ENCODE measurements around the gene DOCK9.
"Not testable (repeated sequence)": the region's sequence is repeated elsewhere in the genome, so short reads cannot be mapped to it uniquely, and the experiment has no call there.

The DOCK9 gene

DNA sequence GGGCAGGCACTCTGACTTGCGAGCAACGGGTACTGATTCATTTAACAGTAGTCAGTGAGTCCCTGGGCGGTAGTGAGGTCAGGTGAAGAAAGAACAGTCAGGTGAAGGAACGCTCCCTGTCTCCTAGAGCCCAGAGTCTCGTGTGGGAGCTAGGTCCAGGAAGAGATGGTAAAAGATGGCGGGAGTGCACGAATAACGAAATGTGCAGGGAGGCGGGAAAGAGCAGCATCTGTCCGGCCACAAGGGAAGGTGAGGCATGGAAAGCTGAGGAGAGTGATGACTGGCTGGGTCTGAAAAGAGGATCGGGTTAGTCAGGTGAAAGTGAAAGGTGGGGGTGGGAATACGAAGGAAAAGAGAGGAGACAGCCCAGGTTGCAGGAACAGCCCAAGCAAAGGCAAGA lies 161.5 kb downstream of the DOCK9 start:
- no peaks in the 10 kb centered on the region for H3K36me3 ChIP-seq (ENCODE audit: control insufficient read depth, insufficient read depth, low read length)
- no peaks in the 10 kb centered on the region for H3K27me3 ChIP-seq (ENCODE audit: control insufficient read depth, insufficient read depth, low read length)
- no peak overlapping the region for H3K9ac ChIP-seq
- TF ChIP-seq, protein P1, sequence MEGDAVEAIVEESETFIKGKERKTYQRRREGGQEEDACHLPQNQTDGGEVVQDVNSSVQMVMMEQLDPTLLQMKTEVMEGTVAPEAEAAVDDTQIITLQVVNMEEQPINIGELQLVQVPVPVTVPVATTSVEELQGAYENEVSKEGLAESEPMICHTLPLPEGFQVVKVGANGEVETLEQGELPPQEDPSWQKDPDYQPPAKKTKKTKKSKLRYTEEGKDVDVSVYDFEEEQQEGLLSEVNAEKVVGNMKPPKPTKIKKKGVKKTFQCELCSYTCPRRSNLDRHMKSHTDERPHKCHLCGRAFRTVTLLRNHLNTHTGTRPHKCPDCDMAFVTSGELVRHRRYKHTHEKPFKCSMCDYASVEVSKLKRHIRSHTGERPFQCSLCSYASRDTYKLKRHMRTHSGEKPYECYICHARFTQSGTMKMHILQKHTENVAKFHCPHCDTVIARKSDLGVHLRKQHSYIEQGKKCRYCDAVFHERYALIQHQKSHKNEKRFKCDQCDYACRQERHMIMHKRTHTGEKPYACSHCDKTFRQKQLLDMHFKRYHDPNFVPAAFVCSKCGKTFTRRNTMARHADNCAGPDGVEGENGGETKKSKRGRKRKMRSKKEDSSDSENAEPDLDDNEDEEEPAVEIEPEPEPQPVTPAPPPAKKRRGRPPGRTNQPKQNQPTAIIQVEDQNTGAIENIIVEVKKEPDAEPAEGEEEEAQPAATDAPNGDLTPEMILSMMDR (IDR thresholded peaks at IDR 0.05), result no peak
- H3K4me1 ChIP-seq, result no peaks in the 10 kb centered on the region
- H3K9me3 ChIP-seq (ENCODE audit: control insufficient read depth, low read length), result no peaks in the 10 kb centered on the region
- no peak overlapping the region for H3K4me3 ChIP-seq (ENCODE audit: low read depth, low read length)
- H2AFZ ChIP-seq, result no peak overlapping the region
- no peak overlapping the region for H3K27ac ChIP-seq
- no peaks in the 10 kb centered on the region for H3K79me2 ChIP-seq
- no peak overlapping the region for H3K4me2 ChIP-seq (ENCODE audit: low read length)

DNA sequence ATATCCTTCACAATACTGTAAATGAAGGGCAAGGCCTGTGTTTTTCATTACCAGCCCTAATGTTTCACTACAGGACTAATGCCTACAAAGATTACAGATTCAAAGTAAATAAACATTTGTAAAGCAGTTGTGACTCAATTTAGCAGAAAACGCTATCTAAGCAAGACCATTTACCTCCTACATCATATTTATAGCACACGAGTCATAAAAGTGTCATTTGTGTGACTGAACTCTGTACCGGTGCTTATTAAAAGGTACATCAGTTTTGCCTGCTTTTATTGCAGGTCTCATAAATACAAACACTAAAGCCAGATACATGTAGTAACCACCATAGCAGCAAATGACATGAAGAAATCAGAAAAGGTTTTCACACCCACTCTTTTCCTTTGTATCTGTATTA lies 163.9 kb downstream of the DOCK9 start:
- TF ChIP-seq, protein P1 (IDR thresholded peaks at IDR 0.05), result no peak
- Histone ChIP-seq H3K27ac (no peak overlapping the region), H3K9me3 (ENCODE audit: control insufficient read depth, low read length) (no peaks in the 10 kb centered on the region), H2AFZ (no peak overlapping the region), H3K79me2 (no peaks in the 10 kb centered on the region), H3K4me1 (no peaks in the 10 kb centered on the region), H3K36me3 (ENCODE audit: control insufficient read depth, insufficient read depth, low read length) (no peaks in the 10 kb centered on the region), H3K4me3 (ENCODE audit: low read depth, low read length) (no peak overlapping the region), H3K4me2 (ENCODE audit: low read length) (no peak overlapping the region), H3K9ac (no peak overlapping the region), H3K27me3 (ENCODE audit: control insufficient read depth, insufficient read depth, low read length) (no peaks in the 10 kb centered on the region)

GRCh38 chr13:98812186-98812790 lies 165.6 kb downstream of the DOCK9 start:
- not testable (repeated sequence) for H3K9ac ChIP-seq; H3K27me3 ChIP-seq (ENCODE audit: control insufficient read depth, insufficient read depth, low read length); H3K4me3 ChIP-seq (ENCODE audit: low read depth, low read length); H3K9me3 ChIP-seq (ENCODE audit: control insufficient read depth, low read length); H3K4me1 ChIP-seq; H2AFZ ChIP-seq; H3K4me2 ChIP-seq (ENCODE audit: low read length); H3K79me2 ChIP-seq; H3K27ac ChIP-seq; H3K36me3 ChIP-seq (ENCODE audit: control insufficient read depth, insufficient read depth, low read length)

DNA sequence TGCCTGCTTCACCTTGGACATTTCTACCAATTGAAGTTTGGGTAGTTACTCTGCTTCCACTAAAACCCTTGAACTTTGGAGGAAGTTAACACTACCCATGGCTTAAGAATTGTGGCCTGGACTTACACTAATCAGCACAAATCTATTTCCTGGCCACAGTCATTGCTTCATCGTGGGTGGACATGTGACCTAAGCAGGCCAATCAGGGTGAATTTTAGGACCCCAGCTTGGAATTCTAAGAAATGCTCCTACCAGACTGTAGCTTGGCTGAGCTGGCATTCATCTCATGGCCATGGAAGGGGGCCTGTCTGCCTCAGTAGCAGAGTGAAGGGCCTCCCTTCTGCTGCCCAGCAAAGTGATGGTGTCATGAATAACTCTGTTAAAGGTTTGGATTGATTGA lies 167.1 kb downstream of the DOCK9 start:
- Histone ChIP-seq H3K79me2 (no peaks in the 10 kb centered on the region), H3K36me3 (ENCODE audit: control insufficient read depth, insufficient read depth, low read length) (no peaks in the 10 kb centered on the region), H3K4me1 (no peaks in the 10 kb centered on the region), H3K9ac (no peak overlapping the region), H3K4me3 (ENCODE audit: low read depth, low read length) (no peak overlapping the region), H3K4me2 (ENCODE audit: low read length) (no peak overlapping the region), H2AFZ (no peak overlapping the region), H3K27ac (no peak overlapping the region), H3K9me3 (ENCODE audit: control insufficient read depth, low read length) (no peaks in the 10 kb centered on the region), H3K27me3 (ENCODE audit: control insufficient read depth, insufficient read depth, low read length) (no peaks in the 10 kb centered on the region)
- TF ChIP-seq, protein P1 (IDR thresholded peaks at IDR 0.05), result no peak

DNA sequence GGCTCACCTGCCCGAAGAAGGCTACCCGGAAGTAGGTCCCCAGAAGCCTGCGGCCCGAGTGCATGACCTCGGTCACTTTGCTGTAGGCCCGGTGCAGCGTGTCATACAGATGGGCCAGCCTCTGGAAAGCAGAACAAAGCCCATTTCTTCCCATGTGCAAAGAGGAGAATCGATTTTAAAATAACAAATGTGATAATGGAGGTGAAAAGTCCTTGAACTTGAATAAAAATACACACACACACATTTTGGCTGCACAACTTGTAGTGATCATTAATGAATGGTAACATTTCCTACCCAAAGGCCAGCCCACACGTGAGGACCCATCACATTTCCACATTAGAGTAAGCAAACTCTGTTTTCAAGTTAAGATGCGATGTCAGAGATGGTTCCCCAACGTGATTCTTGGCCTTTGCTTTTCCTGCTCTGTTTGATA lies 168.5 kb downstream of the DOCK9 start:
- Histone ChIP-seq H2AFZ (no peak overlapping the region), H3K4me1 (no peaks in the 10 kb centered on the region), H3K27me3 (ENCODE audit: control insufficient read depth, insufficient read depth, low read length) (no peaks in the 10 kb centered on the region), H3K9me3 (ENCODE audit: control insufficient read depth, low read length) (no peaks in the 10 kb centered on the region), H3K27ac (no peak overlapping the region), H3K4me3 (ENCODE audit: low read depth, low read length) (no peak overlapping the region), H3K9ac (no peak overlapping the region), H3K4me2 (ENCODE audit: low read length) (no peak overlapping the region), H3K79me2 (no peaks in the 10 kb centered on the region), H3K36me3 (ENCODE audit: control insufficient read depth, insufficient read depth, low read length) (no peaks in the 10 kb centered on the region)
- TF ChIP-seq, protein P1 (IDR thresholded peaks at IDR 0.05), result no peak

All from parathyroid adenoma (tissue), 2 donors.